ENCODE measurements around the gene NKAPD1. TPM values are rescaled to one million over a fixed set of nuclear protein-coding genes. Genes with fewer than 3 reads are reported as not detected.

The NKAPD1 gene
- total and polyA plus RNA-seq, 10 of the 15 experiments (the other 5 are each of a cell fraction or from before 2014, with no cell fraction given): 9.6 to 43.3 (median 19.2) TPM

- peak; percentile 93 for DNase-seq (ENCODE audit: low read depth, low spot score)
- Histone ChIP-seq H3K4me2 (ENCODE audit: control insufficient read depth, insufficient read depth) (peak within 1 kb of the TSS; percentile 89), H3K27me3 (replicated peaks in 1 of 2; ENCODE audit: control insufficient read depth in 2 of 2, insufficient read depth in 2 of 2, low read length in 1 of 2) (no peaks in the 10 kb centered on the region), H3K9ac (ENCODE audit: control insufficient read depth, insufficient read depth, low read length) (peak within 1 kb of the TSS; percentile 82), H3K4me3 (peak within 1 kb of the TSS; percentile 98), H3K27ac (ENCODE audit: control insufficient read depth, insufficient read depth) (peak within 1 kb of the TSS; percentile 61), H4K20me1 (ENCODE audit: control insufficient read depth, insufficient read depth) (no peaks in the 10 kb centered on the region), H3K9me3 (replicated peaks; ENCODE audit: control insufficient read depth, insufficient read depth, low read length) (no peaks in the 10 kb centered on the region), H3K36me3 (ENCODE audit: control insufficient read depth in 2 of 2, insufficient read depth in 2 of 2, low read length in 1 of 2) (peaks cover 3 to 22% of the 10 kb centered on the region in 2 experiments), H2AFZ (ENCODE audit: control insufficient read depth, low read depth, low read length) (peak within 1 kb of the TSS; percentile 82), H3K4me1 (ENCODE audit: control insufficient read depth, insufficient read depth, low read length) (peaks cover 3% of the 10 kb centered on the region; the same call in 1 of the 2 replicates), H3K79me2 (ENCODE audit: control insufficient read depth, insufficient read depth, low read length) (peaks cover 43% of the 10 kb centered on the region)
- FAIRE-seq: peak; percentile 69
- ChIA-PET SMC1A (ENCODE audit: uncharacterized antibody, unreplicated experiment) (interaction anchor here (0.7 to 1.3 kb wide), 6 partner anchors 9 to 34 kb away, joined by 3 to 4 read pairs (median 3); partner anchors contain the start of gene PIH1D2), POLR2A (interaction anchor here (0.5 to 1.7 kb wide), 5 partner anchors 13 to 396 kb away, joined by 3 to 9 read pairs (median 4); partner anchors contain the start of genes NKAPD1, PIH1D2 and PTS), RAD21 (ENCODE audit: unreplicated experiment) (interaction anchor here (0.8 to 1.9 kb wide), 6 partner anchors 9 to 160 kb away, joined by 3 to 4 read pairs (median 3); no protein-coding TSS in a partner anchor), CTCF (interaction anchor here (0.8 to 2.5 kb wide), 7 partner anchors 10 to 194 kb away, joined by 3 to 12 read pairs (median 4); no protein-coding TSS in a partner anchor)
- under 1% methylated on average over 45 of the region's 45 CpGs for WGBS (ENCODE audit: insufficient coverage, insufficient replicate concordance, low lambda C conversion rate, missing lambda C conversion rate)
- peak; percentile 95 for ATAC-seq
- BruUV-seq (replicated peaks): no TSS peak
- intact Hi-C loops (cut with micrococcal nuclease; ENCODE audit: unreplicated experiment): loop anchor here (1.0 to 5.0 kb wide), 4 partner anchors 12 to 209 kb away; partner anchors contain the start of genes CFAP68, FDXACB1, NKAPD1 and PIH1D2
- in situ Hi-C loops (cut with MboI): loop anchor here (5.0 kb wide), 1 partner anchor 209 kb away; the partner anchor contains the start of genes CFAP68 and FDXACB1
- peak; percentile 98 for TF ChIP-seq YY1 (IDR thresholded peaks at IDR 0.05; ENCODE audit: low read depth, low read length)
- peak; percentile 79; the same call in 1 of the 2 replicates for TF ChIP-seq POLR2AphosphoS2 (IDR thresholded peaks at IDR 0.05; ENCODE audit: low read depth, low read length)
- TF ChIP-seq RELA (IDR thresholded peaks at IDR 0.05; ENCODE audit: borderline replicate concordance, partially characterized antibody): peak; percentile 61
- 0 out of 2 replicates have a peak, but pooled peaks have one; percentile 3 for TF ChIP-seq REST (IDR thresholded peaks at IDR 0.05; ENCODE audit: low read depth, low read length)
- TF ChIP-seq NR2C1 (IDR thresholded peaks at IDR 0.05): peak; percentile 98
- no peak for TF ChIP-seq IRF3 (IDR thresholded peaks at IDR 0.05)
- peak; percentile 97 for TF ChIP-seq POLR2A (IDR thresholded peaks at IDR 0.05; ENCODE audit: low read depth, low read length)
- TF ChIP-seq POU2F2 (IDR thresholded peaks at IDR 0.05; ENCODE audit: borderline replicate concordance, low read depth, low read length): 0 out of 3 replicates have a peak, but pooled peaks have one; percentile 37
- TF ChIP-seq ZBTB11 (CRISPR knock-in tag; IDR thresholded peaks at IDR 0.05): peak; percentile 45; the same call in 1 of the 2 replicates
- no peak for TF ChIP-seq NFYB (IDR thresholded peaks at IDR 0.05; ENCODE audit: insufficient read depth, low read depth, low read length)
- TF ChIP-seq FOS (IDR thresholded peaks at IDR 0.05; ENCODE audit: borderline replicate concordance, extremely low read depth, insufficient read length): no peak
- TF ChIP-seq CHD1 (IDR thresholded peaks at IDR 0.05; ENCODE audit: low read depth, low read length): no peak
- no peak for TF ChIP-seq BMI1 (IDR thresholded peaks at IDR 0.05; ENCODE audit: borderline replicate concordance)
- TF ChIP-seq PML (IDR thresholded peaks at IDR 0.05; ENCODE audit: low read length): peak; percentile 87
- TF ChIP-seq POLR2AphosphoS5 (IDR thresholded peaks at IDR 0.05; ENCODE audit: low read length): peak; percentile 93
Measured at GRCh38 chr11:112086422-112087191, 12.5 kb downstream of the NKAPD1 start, which contains the start of the genes SDHD and TIMM8B. Gene SDHD, plus strand, starts transcription at chr11:112086873. Its CDS starts 35 bp downstream, at chr11:112086908. Gene TIMM8B, minus strand, starts transcription at chr11:112086756. Its CDS starts 33 bp downstream, at chr11:112086723.

Measured in GM12878 (cell line).